ENCODE data around the gene NDUFAF8.

The NDUFAF8 gene

DNA sequence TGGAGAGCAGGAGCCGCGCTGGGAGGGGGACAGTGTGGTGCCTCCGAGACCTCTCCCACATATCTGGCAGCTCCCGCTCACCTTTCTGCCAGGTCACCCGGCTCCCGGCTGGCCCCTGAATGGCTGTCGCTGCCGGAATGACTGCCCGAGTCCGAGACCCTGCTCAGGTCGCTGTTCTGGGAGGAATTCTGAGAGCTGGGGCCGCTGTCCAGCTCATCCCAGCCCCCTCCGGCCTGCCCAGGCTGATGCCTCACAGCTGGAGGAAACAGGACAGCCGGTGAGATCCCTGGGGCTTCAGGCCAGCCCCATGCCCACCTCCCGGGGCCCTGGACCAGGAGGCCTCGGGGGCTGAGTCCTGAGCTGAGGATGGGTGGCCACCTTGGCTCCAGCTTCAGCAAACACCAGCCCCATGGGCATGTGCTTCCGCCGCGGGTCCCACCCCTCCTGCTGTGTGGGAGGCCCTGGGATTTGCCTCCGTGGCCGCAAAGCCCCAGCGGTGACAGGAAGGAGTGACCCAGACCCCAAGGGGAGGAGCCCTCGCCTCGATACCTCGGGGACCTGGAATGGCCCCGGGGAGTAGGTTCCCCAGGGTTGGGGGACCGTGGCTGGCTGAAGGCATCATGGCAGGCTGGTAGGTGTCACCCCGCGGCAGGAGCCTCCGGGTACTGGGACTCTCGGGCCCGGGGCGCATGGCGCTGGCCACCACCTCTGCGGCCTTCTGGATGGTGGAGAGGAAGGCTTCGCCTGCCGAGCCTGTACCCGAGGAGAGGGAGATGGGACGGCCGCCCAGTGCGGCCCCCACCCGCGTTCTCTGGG is 7.1 kb upstream of the NDUFAF8 start:
- TF ChIP-seq, protein P1, sequence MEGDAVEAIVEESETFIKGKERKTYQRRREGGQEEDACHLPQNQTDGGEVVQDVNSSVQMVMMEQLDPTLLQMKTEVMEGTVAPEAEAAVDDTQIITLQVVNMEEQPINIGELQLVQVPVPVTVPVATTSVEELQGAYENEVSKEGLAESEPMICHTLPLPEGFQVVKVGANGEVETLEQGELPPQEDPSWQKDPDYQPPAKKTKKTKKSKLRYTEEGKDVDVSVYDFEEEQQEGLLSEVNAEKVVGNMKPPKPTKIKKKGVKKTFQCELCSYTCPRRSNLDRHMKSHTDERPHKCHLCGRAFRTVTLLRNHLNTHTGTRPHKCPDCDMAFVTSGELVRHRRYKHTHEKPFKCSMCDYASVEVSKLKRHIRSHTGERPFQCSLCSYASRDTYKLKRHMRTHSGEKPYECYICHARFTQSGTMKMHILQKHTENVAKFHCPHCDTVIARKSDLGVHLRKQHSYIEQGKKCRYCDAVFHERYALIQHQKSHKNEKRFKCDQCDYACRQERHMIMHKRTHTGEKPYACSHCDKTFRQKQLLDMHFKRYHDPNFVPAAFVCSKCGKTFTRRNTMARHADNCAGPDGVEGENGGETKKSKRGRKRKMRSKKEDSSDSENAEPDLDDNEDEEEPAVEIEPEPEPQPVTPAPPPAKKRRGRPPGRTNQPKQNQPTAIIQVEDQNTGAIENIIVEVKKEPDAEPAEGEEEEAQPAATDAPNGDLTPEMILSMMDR (IDR thresholded peaks at IDR 0.05; ENCODE audit: low read depth, low read length, missing control alignments), result no peak
- no peak overlapping the region for H3K4me3 ChIP-seq (ENCODE audit: low read depth, low read length)
- no peak for DNase-seq (ENCODE audit: low read depth)

GRCh38 chr17:81232616-81233241 is 6.4 kb upstream of the NDUFAF8 start:
- DNase-seq (ENCODE audit: low read depth), result no peak
- TF ChIP-seq, protein P1 (IDR thresholded peaks at IDR 0.05; ENCODE audit: low read depth, low read length, missing control alignments), result no peak
- H3K4me3 ChIP-seq (ENCODE audit: low read depth, low read length), result no peak overlapping the region

- TF ChIP-seq, protein P1 (IDR thresholded peaks at IDR 0.05; ENCODE audit: low read depth, low read length, missing control alignments), result no peak
- no peak for DNase-seq (ENCODE audit: low read depth)
These were observed 5.8 kb upstream of the NDUFAF8 start for GRCh38 chr17:81233316-81233715.

GRCh38 chr17:81233811-81234505 is 5.2 kb upstream of the NDUFAF8 start:
- no peak overlapping the region for H3K4me3 ChIP-seq (ENCODE audit: low read depth, low read length)
- TF ChIP-seq, protein P1 (IDR thresholded peaks at IDR 0.05; ENCODE audit: low read depth, low read length, missing control alignments), result no peak

More at GRCh38 chr17:81233316-81233715, 5.8 kb upstream of the NDUFAF8 start:
- H3K4me3 ChIP-seq (ENCODE audit: low read depth, low read length), result no peak overlapping the region

GRCh38 chr17:81234506-81234855 is 4.6 kb upstream of the NDUFAF8 start:
- DNase-seq (ENCODE audit: low read depth), result no peak
- no peak overlapping the region for H3K4me3 ChIP-seq (ENCODE audit: low read depth, low read length)
- TF ChIP-seq, protein P1 (IDR thresholded peaks at IDR 0.05; ENCODE audit: low read depth, low read length, missing control alignments), result no peak

More at GRCh38 chr17:81233811-81234505, 5.2 kb upstream of the NDUFAF8 start:
- DNase-seq (ENCODE audit: low read depth), result no peak

- TF ChIP-seq, protein P1 (IDR thresholded peaks at IDR 0.05; ENCODE audit: low read depth, low read length, missing control alignments), result no peak
- DNase-seq (ENCODE audit: low read depth), result no peak
- H3K4me3 ChIP-seq (ENCODE audit: low read depth, low read length), result no peak overlapping the region
These were observed 3.9 kb upstream of the NDUFAF8 start for GRCh38 chr17:81234940-81235821.

All from GM12864 (cell line).